Vagina (tissue), 2 donors: ENCODE measurements around the gene OAS2.

Experiments used
- POLR2A ChIP-seq, 2 donors: fragments of 450-650 bp; IDR thresholded peaks; one replicate each; pipeline ENCODE4 v1.6.1; 2017; ENCODE audit warnings: antibody characterized with exemption in 2 of 2, mild to moderate bottlenecking in 2 of 2, moderate library complexity in 2 of 2
- TF ChIP-seq, protein P1 (sequence below), 3 experiments: fragments of 450-650 bp in 2 of 3; fragments of 200-600 bp in 1 of 3; sonication (generic) in 1 of 3; IDR thresholded peaks; one replicate each; pipeline ENCODE4 v1.5.1; 2017 to 2019; ENCODE audit warnings: antibody characterized with exemption in 3 of 3, mild to moderate bottlenecking in 2 of 3, moderate library complexity in 2 of 3

DNA sequence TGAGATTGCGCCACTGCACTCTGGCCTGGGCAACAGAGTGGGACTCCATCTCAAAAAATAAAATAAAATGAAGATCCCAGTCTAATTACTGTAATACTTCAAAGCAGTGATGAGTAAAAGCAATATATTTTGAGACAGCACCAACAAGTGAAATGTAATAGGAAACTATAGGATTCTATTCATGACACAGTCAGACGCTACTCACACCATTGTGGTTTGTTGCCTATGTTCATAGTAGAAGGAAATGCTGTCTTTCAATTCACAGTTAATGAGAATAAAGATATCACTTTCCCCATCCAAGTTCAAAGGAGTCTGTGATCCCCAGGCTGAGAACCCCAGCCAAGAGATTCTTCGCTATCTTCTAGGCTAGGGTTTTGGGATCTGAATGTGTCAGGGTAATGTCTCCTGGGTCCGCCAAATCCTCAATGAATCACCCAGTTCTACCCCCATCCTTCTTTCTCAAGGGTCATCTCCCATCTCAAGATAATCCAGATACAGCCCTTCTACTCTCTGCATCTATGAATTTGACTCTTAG, 61.7 kb downstream of the OAS2 start:
- TF ChIP-seq, protein P1, sequence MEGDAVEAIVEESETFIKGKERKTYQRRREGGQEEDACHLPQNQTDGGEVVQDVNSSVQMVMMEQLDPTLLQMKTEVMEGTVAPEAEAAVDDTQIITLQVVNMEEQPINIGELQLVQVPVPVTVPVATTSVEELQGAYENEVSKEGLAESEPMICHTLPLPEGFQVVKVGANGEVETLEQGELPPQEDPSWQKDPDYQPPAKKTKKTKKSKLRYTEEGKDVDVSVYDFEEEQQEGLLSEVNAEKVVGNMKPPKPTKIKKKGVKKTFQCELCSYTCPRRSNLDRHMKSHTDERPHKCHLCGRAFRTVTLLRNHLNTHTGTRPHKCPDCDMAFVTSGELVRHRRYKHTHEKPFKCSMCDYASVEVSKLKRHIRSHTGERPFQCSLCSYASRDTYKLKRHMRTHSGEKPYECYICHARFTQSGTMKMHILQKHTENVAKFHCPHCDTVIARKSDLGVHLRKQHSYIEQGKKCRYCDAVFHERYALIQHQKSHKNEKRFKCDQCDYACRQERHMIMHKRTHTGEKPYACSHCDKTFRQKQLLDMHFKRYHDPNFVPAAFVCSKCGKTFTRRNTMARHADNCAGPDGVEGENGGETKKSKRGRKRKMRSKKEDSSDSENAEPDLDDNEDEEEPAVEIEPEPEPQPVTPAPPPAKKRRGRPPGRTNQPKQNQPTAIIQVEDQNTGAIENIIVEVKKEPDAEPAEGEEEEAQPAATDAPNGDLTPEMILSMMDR (IDR thresholded peaks at IDR 0.05): no peak
- no peak for TF ChIP-seq POLR2A (IDR thresholded peaks at IDR 0.05)
